Muscle of leg (tissue), 11 donors: ENCODE results near the gene GPC5. TPM values are rescaled to one million over a fixed set of nuclear protein-coding genes. Genes with fewer than 3 reads are reported as not detected.
A peak's percentile ranks its signal among the peaks of the same experiment; 100 is the strongest.

Source experiments
- DNase-seq: peaks from one replicate; pipeline ENCODE4 v3.0.0; 2013
- H3K27ac ChIP-seq: one replicate; pipeline ENCODE4 v1.5.1; 2013; ENCODE audit warnings: mild to moderate bottlenecking, low read length, control low read depth
- H3K27me3 ChIP-seq: one replicate; pipeline ENCODE4 v1.6.1; 2013; ENCODE audit warnings: low read length; ENCODE audit not compliant: control insufficient read depth, insufficient read depth
- H3K36me3 ChIP-seq: one replicate; pipeline ENCODE4 v1.6.1; 2013; ENCODE audit warnings: low read length; ENCODE audit not compliant: control insufficient read depth, insufficient read depth
- H3K4me1 ChIP-seq: one replicate; pipeline ENCODE4 v1.6.1; 2013; ENCODE audit warnings: low read length; ENCODE audit not compliant: control insufficient read depth, insufficient read depth
- H3K4me3 ChIP-seq: one replicate; pipeline ENCODE4 v1.5.1; 2013; ENCODE audit warnings: low read length, control low read depth
- H3K9me3 ChIP-seq: replicated peaks from 2 replicates; pipeline ENCODE4 v1.6.1; 2013; ENCODE audit warnings: low read depth, low read length; ENCODE audit not compliant: control insufficient read depth
- WGBS: methylation state at CpG from one replicate; pipeline ENCODE4 v1.1.5; 2013; ENCODE audit warnings: missing lambda C conversion rate; ENCODE audit not compliant: insufficient coverage; 5-methylcytosine and 5-hydroxymethylcytosine counted together
- polyA plus RNA-seq, 8 donors: library from polyadenylated mRNA; unstranded; fragments of 120-200 nt; gene quantifications; one replicate each; pipeline versions ENCODE4 v1.2.1 to v1.2.3, GENCODE V29; 2013; ENCODE audit warnings: inconsistent platforms in 1 of 8, low replicate concordance in 1 of 8; ENCODE audit not compliant: insufficient read length in 8 of 8, insufficient read depth in 1 of 8
- total RNA-seq: library from RNA; stranded (reverse); fragments of 120-200 nt; gene quantifications from one replicate; pipeline ENCODE4 v1.2.4, GENCODE V29; 2013

The GPC5 gene
- total and polyA plus RNA-seq, 9 donors, result 0.15 to 2.1 (median 0.40) TPM

- no peaks in the 10 kb centered on the region for H3K36me3 ChIP-seq
- H3K9me3 ChIP-seq, result no peaks in the 10 kb centered on the region
- no peaks in the 10 kb centered on the region for H3K4me1 ChIP-seq
- no peak overlapping the region for H3K27ac ChIP-seq
- 53% methylated on average over 2 of the region's 2 CpGs for WGBS
- DNase-seq, result peak; percentile 27
- no peak overlapping the region for H3K4me3 ChIP-seq
- H3K27me3 ChIP-seq, result no peaks in the 10 kb centered on the region
Observed at GRCh38 chr13:92313382-92313781, 915.0 kb downstream of the GPC5 start.

GRCh38 chr13:92315265-92315664, 916.8 kb downstream of the GPC5 start:
- H3K4me3 ChIP-seq, result no peak overlapping the region
- H3K36me3 ChIP-seq, result no peaks in the 10 kb centered on the region
- DNase-seq, result no peak
- no peaks in the 10 kb centered on the region for H3K4me1 ChIP-seq
- no peaks in the 10 kb centered on the region for H3K9me3 ChIP-seq
- H3K27me3 ChIP-seq, result no peaks in the 10 kb centered on the region
- no peak overlapping the region for H3K27ac ChIP-seq
- WGBS, result no CpG with 5 or more reads among the region's 2 CpGs

GRCh38 chr13:92316030-92316429, 917.6 kb downstream of the GPC5 start:
- Histone ChIP-seq H3K4me3 (no peak overlapping the region), H3K4me1 (no peaks in the 10 kb centered on the region)
- WGBS, result no CpG with 5 or more reads among the region's 2 CpGs

GRCh38 chr13:92317066-92317465, 918.6 kb downstream of the GPC5 start:
- Histone ChIP-seq H3K27ac (no peak overlapping the region), H3K4me1 (no peaks in the 10 kb centered on the region), H3K27me3 (no peaks in the 10 kb centered on the region), H3K4me3 (no peak overlapping the region), H3K9me3 (no peaks in the 10 kb centered on the region), H3K36me3 (no peaks in the 10 kb centered on the region)
- WGBS, result no CpG with 5 or more reads among the region's 2 CpGs
- DNase-seq, result peak; percentile 19

More at GRCh38 chr13:92316030-92316429, 917.6 kb downstream of the GPC5 start:
- H3K27ac ChIP-seq, result no peak overlapping the region
- DNase-seq, result no peak
- H3K27me3 ChIP-seq, result no peaks in the 10 kb centered on the region
- H3K36me3 ChIP-seq, result no peaks in the 10 kb centered on the region
- no peaks in the 10 kb centered on the region for H3K9me3 ChIP-seq

GRCh38 chr13:92320323-92320722, 921.9 kb downstream of the GPC5 start:
- Histone ChIP-seq H3K27ac (no peak overlapping the region), H3K27me3 (no peaks in the 10 kb centered on the region), H3K36me3 (no peaks in the 10 kb centered on the region), H3K4me3 (no peak overlapping the region), H3K4me1 (no peaks in the 10 kb centered on the region), H3K9me3 (no peaks in the 10 kb centered on the region)
- DNase-seq, result peak; percentile 9
- WGBS, result no CpG with 5 or more reads among the region's 1 CpG

- 70% methylated on average over 2 of the region's 5 CpGs for WGBS
- H3K9me3 ChIP-seq, result no peaks in the 10 kb centered on the region
- H3K27ac ChIP-seq, result no peak overlapping the region
- H3K36me3 ChIP-seq, result no peaks in the 10 kb centered on the region
- DNase-seq, result no peak
- no peaks in the 10 kb centered on the region for H3K27me3 ChIP-seq
- H3K4me1 ChIP-seq, result no peaks in the 10 kb centered on the region
- no peak overlapping the region for H3K4me3 ChIP-seq
Observed at GRCh38 chr13:92321174-92321573, 922.8 kb downstream of the GPC5 start.

GRCh38 chr13:92345627-92346026, 947.2 kb downstream of the GPC5 start:
- no peak overlapping the region for H3K27ac ChIP-seq
- WGBS, result no CpG with 5 or more reads among the region's 1 CpG
- no peaks in the 10 kb centered on the region for H3K9me3 ChIP-seq
- no peaks in the 10 kb centered on the region for H3K36me3 ChIP-seq
- no peak overlapping the region for H3K4me3 ChIP-seq
- no peak for DNase-seq
- H3K27me3 ChIP-seq, result no peaks in the 10 kb centered on the region
- no peaks in the 10 kb centered on the region for H3K4me1 ChIP-seq

GRCh38 chr13:92346046-92346445, 947.6 kb downstream of the GPC5 start:
- H3K27me3 ChIP-seq, result no peaks in the 10 kb centered on the region
- no peaks in the 10 kb centered on the region for H3K36me3 ChIP-seq
- DNase-seq, result peak; percentile 9
- no peak overlapping the region for H3K4me3 ChIP-seq
- H3K27ac ChIP-seq, result no peak overlapping the region
- no peaks in the 10 kb centered on the region for H3K9me3 ChIP-seq
- H3K4me1 ChIP-seq, result no peaks in the 10 kb centered on the region

GRCh38 chr13:92354583-92354982, 956.2 kb downstream of the GPC5 start:
- DNase-seq, result no peak
- WGBS, result 67% methylated on average over 1 of the region's 1 CpG
- Histone ChIP-seq H3K4me3 (no peak overlapping the region), H3K36me3 (no peaks in the 10 kb centered on the region), H3K27me3 (no peaks in the 10 kb centered on the region), H3K4me1 (no peaks in the 10 kb centered on the region), H3K27ac (no peak overlapping the region), H3K9me3 (peaks cover 2% of the 10 kb centered on the region)

- H3K27me3 ChIP-seq, result no peaks in the 10 kb centered on the region
- 40% methylated on average over 1 of the region's 1 CpG for WGBS
- peak; percentile 32 for DNase-seq
- no peaks in the 10 kb centered on the region for H3K36me3 ChIP-seq
- no peaks in the 10 kb centered on the region for H3K4me1 ChIP-seq
- no peak overlapping the region for H3K4me3 ChIP-seq
- peaks cover 2% of the 10 kb centered on the region for H3K9me3 ChIP-seq
- H3K27ac ChIP-seq, result no peak overlapping the region
Observed at GRCh38 chr13:92355213-92355612, 956.8 kb downstream of the GPC5 start.

- DNase-seq, result peak; percentile 43
- no peaks in the 10 kb centered on the region for H3K27me3 ChIP-seq
- no peaks in the 10 kb centered on the region for H3K36me3 ChIP-seq
- no peak overlapping the region for H3K4me3 ChIP-seq
- no peak overlapping the region for H3K27ac ChIP-seq
- peaks cover 2% of the 10 kb centered on the region for H3K9me3 ChIP-seq
- WGBS, result 4% methylated on average over 2 of the region's 2 CpGs
- no peaks in the 10 kb centered on the region for H3K4me1 ChIP-seq
Observed at GRCh38 chr13:92362717-92363116, 964.3 kb downstream of the GPC5 start.
